GM12875 (cell line): ENCODE results near the gene KRTAP10-9.
"Not testable (repeated sequence)": the region's sequence is repeated elsewhere in the genome, so short reads cannot be mapped to it uniquely, and the experiment has no call there.

ENCODE experiments used
- H3K4me3 ChIP-seq: one replicate; pipeline ENCODE4 v1.5.1; 2011; ENCODE audit warnings: low read depth, low read length, control low read depth
- CTCF ChIP-seq: IDR thresholded peaks from 2 replicates; pipeline ENCODE4 v1.5.1; 2011; ENCODE audit warnings: low read depth, mild to moderate bottlenecking, control low read depth, inconsistent platforms, low read length, moderate library complexity, borderline replicate concordance; ENCODE audit not compliant: insufficient read depth

The KRTAP10-9 gene

GRCh38 chr21:44640761-44641160 lies 13.9 kb downstream of the KRTAP10-9 start:
- TF ChIP-seq CTCF = no peak

GRCh38 chr21:44643741-44644310 lies 16.9 kb downstream of the KRTAP10-9 start:
- TF ChIP-seq CTCF = no peak
- H3K4me3 ChIP-seq = no peak overlapping the region

More at GRCh38 chr21:44640761-44641160, 13.9 kb downstream of the KRTAP10-9 start:
- H3K4me3 ChIP-seq = no peak overlapping the region

GRCh38 chr21:44644878-44645277 lies 18.0 kb downstream of the KRTAP10-9 start:
- TF ChIP-seq CTCF = no peak
- no peak overlapping the region for H3K4me3 ChIP-seq

- H3K4me3 ChIP-seq = not testable (repeated sequence)
Measured at GRCh38 chr21:44646366-44647221, 19.7 kb downstream of the KRTAP10-9 start, which contains the start of gene KRTAP10-11. Gene KRTAP10-11 (plus strand): TSS chr21:44646414. CDS start chr21:44646459, 45 bp downstream.

- no peak overlapping the region for H3K4me3 ChIP-seq
- no peak for TF ChIP-seq CTCF
Measured at GRCh38 chr21:44647222-44647552, 20.3 kb downstream of the KRTAP10-9 start.

GRCh38 chr21:44648557-44649311 lies 21.8 kb downstream of the KRTAP10-9 start:
- no peak overlapping the region for H3K4me3 ChIP-seq
- no peak for TF ChIP-seq CTCF

- H3K4me3 ChIP-seq = no peak overlapping the region
- no peak for TF ChIP-seq CTCF
Measured at GRCh38 chr21:44649521-44650100, 22.7 kb downstream of the KRTAP10-9 start.
